GM21737 (cell line): ENCODE data around the gene MAP2.

Source experiments
- ATAC-seq: cut with Tn5 transposase; IDR thresholded peaks from one replicate; pipeline ENCODE4 v1.9.1; 2021; ENCODE audit warnings: mild to moderate bottlenecking, moderate library complexity; ENCODE audit not compliant: unreplicated experiment

The MAP2 gene

DNA sequence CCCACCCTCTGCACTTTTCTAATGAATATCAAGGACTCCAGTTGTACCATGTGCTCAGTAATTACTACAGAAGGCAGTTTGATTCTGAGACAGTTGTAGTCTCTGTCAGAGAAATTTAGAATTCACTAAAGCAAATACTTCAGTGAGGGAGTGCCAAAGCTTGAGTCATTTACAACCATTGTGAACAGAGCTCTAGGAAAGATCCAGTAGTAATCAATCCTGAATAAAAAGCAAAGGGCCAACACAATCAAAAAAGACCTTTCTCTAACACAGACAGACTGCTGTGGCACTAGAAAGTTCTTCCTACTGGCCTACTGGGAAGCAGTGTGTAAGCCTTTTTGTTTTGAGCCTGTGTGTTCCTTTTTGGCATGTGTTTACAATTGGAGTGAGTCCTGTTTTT lies 212.2 kb downstream of the MAP2 start:
- no peak for ATAC-seq

DNA sequence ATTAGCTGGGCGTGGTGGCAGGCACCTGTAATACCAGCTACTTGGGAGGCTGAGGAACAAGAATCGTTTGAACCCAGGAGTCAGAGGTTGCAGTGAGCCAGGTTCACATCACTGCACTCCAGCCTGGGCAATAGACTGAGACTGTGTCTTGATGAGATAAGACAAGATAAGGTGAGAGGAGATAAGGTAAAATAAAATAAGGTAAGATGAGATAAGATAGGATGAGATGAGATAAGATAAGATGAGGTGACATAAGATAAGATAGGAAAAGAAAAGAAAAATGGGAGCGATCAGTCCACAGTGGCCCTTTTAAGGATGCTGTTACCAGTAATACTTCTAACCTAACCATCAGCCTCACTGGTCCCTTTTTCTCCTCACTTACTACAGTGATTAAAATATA lies 213.4 kb downstream of the MAP2 start:
- no peak for ATAC-seq

DNA sequence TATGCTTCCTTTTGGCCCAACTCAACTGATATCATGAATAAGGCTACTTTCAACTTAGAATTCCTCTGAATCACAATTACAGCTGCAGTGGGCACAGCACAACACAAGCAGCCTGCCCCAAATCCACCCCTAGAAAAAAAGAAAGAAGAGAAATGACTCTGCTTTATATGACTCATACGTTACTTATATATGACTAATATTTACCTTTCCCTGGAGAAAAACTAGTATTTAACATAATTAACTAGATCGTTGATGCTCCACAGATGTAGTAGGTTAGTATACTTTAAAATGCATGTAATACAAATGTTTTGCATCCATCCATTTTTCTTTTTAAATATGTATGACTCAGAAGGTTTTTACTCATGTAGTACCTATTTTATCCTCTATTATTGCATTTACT lies 214.5 kb downstream of the MAP2 start:
- no peak for ATAC-seq

DNA sequence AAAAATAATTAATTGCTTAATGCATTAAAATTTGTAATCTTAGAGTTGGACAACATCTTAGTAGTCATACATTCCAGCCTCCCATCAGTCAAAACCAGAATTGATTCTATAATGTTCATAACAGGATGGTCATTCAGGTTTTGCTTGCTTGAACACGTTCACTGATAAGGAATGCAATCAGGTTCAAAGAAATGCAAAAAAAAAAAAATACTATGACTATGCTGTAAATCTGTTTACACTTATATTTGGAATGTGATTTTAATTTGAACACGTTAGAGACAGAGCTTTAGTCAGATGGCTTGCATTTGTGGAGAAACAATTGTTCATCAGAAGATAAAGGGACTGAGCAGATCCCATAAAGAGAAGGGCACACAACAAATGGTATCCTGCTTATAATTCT lies 216.5 kb downstream of the MAP2 start:
- no peak for ATAC-seq

DNA sequence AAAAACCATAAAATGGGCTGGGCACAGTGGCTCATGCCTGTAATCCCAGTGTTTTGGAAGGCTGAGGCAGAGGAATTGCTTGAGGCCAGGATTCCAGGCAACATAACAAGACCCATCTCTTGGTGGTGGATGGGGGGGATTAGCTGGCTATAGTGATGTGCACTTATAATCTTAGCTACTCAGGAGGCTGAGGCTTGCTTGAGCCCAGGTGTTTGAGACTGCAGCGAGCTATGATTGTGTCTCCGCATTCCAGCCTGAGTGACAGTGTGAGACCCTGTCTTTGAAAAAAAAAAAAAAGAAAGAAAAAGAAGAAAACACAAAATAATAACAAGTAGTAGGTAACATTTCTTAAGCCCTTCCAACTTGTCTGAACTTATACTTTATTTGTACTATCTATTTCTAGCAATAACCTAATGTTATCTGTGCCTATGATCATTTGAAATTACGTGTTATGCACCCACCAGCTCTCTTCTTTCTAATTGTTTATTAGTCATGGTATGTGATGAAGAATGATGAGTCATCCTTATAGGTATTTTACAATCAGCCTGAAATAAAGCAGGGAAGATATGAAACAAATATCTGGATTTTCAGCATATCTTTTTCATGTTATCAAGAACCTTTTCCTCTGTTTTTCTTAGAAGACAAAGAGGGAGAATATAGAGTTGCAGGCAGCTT lies 218.4 kb downstream of the MAP2 start:
- ATAC-seq, result no peak

DNA sequence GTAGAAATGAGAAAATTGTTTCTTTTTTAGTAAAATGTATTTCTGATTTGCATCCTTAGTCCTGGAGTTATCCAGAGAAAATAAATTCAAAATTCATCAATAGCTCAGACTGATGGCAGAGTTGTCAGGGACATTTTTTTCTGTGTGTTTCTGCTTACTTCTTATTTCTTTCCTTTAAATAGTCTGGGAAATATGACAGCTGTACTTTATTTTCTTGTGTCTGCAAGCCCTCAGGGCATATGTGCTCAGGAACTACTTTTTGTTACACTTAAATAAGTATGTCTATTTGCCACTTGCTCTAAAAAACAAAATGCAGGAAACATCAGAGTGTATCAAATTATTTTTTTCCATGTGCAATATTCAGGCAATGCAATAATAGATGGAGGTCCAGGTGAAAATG lies 221.0 kb downstream of the MAP2 start:
- no peak for ATAC-seq

DNA sequence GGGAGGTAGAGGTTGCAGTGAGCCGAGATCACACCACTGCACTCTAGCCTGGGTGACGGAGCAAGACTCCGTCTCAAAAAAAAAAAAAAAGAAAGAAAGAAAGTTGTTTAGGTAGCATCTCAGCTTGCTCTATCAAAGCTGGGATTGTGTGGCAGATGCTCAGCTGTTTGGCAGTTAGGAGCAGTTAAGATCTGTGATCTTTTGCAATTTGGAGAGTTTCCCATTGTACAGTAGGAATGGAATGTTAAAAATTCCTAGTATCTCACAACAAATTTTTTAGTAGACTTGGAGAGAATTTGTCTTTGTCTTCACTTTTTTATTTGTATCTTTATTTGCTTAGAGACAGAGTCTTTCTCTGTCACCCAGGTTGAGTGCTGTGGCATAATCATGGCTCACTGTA lies 224.9 kb downstream of the MAP2 start:
- no peak for ATAC-seq

DNA sequence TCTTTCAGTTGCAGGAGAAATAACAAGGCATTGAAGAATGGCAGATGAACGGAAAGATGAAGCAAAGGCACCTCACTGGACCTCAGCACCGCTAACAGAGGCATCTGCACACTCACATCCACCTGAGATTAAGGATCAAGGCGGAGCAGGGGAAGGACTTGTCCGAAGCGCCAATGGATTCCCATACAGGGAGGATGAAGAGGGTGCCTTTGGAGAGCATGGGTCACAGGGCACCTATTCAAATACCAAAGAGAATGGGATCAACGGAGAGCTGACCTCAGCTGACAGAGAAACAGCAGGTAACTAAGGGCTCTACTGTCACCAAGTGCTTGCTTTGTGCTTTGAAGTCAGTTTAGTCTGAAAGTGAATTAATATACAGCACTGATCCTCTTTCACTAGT lies 229.3 kb downstream of the MAP2 start:
- no peak for ATAC-seq

DNA sequence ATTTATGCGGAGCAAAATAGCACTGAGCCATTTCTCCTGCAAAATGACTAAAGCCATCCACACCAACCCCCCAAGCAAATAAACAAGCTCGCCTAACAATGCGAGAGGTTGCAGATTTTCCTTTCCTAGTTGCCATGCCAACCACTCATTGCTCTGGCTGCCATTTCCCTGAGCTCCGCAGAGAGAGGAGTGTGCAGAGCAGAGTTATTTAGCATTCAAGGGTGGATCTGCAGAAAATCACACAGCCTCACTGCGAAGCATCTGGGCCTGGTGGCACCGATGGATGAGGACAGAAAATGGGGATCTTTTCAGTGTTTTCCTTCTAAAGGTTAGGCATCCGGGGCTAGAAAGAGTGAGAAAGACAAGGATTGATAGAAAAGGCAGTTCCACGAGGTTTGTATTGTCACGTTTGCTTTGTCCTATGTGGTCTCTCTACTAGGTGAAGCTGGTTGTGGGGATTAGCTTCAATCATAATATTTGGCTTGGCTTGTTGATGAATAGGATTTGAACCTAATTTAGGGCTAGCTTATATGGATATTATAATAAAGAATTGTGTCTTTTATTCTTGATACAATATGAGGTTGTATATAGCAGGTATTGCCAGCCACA lies 237.5 kb downstream of the MAP2 start:
- no peak for ATAC-seq

DNA sequence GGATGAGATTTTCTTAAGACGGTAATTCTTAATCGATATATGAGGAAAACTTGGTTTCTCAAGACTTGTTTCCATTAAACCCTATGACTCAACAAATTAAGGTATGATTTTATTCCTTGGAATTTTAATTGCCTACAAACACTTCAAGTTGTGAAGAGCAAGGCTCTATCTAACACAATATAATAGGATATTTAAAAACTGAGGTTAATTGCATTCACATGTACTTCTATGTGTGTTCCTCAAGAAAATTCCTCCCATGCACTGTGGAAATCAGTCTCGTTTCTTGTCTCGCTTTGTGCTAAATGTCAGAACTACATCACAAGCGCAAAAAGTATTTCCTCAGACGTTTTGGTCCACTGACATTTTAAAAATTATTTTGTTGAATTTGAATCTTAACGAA lies 238.2 kb downstream of the MAP2 start:
- ATAC-seq, result no peak

DNA sequence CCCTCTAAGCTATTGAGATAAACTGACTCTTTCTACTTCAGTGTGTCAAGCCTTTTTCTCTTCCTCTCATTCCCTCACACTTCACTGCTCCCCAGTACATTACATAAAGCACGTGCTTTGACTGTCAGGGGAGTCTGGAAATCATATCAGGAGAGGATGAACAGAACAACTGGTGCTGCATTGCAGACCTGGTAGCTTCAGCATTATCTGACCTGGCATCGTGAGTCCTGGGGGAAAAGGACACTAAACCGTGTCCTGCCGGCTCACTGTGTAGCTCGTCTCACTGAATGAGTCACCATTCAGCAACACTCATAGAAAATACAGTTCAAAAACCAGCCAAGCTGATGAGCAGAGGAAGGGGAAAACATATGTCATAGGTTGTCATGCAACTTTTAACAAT lies 239.3 kb downstream of the MAP2 start:
- ATAC-seq, result no peak

DNA sequence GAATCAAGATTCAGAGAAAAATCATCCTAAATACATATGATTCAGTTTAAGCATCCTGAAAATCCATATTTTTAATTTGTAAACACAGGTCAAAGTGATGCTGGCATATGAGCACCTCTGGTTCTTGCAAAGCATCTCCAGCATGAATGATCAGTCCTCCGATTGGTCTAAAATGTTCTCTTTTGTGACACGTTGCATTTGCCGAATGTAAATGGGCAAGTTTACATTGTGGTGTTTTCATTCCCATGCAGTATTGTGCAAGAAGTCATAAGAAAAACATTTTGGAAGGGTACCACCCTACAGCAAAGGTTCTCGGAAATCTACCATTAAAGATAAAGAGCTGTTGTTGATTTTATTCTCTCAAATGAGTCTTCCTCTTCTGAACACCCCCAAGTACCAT lies 239.8 kb downstream of the MAP2 start:
- ATAC-seq, result no peak

DNA sequence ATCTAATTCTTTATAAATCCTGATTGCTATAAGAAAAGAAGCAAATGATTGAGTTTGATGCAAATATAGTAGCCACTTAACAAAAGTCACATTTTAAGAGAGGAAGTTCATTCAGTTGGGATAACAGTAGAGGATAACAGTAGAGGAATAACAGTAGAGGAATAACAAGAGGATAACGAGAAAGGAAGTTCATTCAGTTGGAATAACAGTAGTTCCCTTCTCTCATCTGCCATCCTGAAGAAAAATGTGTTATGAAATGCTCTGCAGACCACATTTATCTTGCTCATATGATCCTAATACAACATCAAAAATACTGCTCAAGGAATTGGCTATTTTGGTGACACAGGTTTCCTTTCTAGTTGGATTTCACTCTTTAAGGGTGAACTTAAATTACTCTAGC lies 242.4 kb downstream of the MAP2 start:
- ATAC-seq, result no peak

DNA sequence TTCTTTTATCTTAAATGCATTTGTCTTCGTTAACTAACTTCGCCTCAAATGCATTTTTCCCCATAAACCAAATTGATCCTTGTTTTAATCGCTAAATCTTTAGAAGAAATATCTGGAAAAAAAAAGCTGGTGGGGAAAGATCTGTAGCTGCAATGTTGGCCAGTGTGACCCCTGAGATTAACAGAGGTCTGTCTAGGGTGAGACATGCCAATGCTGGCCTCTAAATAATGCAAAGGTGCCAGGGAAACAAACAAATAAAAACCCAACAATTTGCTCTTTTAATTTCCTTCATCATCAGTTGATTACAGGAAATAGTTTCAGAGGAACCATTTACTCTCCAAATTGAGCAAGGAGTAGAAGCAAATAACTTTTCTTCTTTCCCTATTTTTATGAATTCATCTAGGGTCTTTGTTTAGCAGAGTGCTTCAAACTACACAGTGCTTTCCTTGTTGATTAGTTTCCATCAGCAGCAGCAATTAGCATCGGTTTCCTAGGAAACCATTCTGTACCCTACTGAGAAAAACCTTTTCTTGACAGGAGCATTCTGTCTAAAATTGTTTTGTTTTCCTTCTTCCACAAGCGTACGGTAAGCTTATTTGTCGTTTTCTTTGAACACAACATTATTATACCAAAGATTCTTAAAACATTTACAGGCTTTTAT lies 247.3 kb downstream of the MAP2 start:
- no peak for ATAC-seq

DNA sequence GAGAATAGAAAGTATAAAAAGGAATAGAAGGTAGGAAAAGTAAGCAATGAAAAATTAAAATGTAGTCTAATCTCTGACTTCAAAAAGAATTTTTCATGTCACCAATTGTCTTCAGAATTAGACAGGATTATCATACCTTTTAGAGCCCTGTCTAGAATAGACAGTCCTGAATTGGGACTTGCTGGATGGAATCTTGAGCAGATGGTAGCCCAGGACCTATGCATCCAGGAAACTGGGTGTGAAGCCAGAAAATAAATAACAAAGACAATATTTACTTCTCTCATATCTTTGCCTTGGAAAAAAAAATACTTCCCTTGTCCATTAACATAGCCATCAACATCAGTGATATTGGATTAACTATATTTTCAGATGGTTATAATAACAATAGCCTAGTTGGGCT lies 250.0 kb downstream of the MAP2 start:
- ATAC-seq, result no peak

DNA sequence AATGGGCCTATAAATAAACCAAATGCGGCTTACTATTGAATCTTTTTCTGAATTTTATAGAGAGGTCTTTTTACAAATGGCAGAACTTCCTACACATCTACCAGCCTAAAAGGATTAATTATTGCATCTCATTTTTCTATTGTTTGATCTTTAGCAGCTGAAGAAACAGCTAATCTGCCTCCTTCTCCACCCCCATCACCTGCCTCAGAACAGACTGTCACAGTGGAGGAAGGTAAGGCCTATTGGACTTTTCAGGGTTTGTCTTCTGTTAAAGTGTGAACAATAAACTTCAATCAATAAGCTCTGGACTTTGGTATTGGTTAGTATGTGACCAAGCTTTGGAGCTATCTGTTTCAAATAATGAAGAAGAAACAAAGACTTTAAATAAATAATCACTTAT lies 256.7 kb downstream of the MAP2 start:
- ATAC-seq, result no peak

DNA sequence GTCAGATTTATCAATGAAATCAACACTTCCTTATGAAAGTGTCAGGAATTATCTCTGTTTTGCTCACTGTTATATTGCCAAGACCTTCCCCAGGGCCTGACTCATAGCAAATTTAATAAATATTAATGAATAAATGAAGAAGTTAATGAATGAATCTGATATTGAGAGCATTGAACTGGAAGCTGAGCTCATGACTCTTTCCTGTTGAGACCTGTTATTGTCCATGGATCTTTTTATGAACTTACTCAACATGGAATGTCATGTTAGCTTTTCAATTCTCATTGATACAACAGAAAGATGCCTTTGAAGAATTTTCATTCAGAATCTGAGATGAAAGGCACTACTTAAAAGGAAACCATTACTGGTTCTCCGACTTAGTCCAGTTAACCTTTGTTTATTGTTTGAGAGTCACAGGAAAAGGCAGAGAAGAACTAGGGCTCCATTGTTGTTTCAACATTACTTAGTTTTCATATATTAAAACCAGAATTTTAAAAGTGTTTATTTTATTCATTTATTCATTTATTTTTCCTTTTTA lies 257.4 kb downstream of the MAP2 start:
- ATAC-seq, result no peak

DNA sequence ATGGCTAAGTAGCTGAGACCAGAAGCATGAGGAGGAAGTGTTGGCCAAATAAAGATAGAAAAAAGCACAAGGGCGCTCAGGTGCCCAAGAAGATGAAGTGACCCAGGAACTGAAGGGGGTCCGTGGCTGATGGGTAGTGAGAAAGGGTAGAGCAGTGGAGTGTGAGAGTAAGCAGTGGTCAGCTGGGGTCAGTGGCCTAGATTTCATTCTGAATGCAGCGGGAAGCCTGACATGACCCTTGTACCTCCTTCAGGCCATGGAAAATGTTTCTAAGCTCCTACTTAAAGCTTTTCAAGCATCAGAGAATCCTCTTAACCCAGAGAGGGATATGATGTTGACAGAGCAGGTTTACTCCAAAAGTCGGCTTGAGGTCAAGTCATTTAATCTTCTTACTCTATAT lies 258.8 kb downstream of the MAP2 start:
- no peak for ATAC-seq

DNA sequence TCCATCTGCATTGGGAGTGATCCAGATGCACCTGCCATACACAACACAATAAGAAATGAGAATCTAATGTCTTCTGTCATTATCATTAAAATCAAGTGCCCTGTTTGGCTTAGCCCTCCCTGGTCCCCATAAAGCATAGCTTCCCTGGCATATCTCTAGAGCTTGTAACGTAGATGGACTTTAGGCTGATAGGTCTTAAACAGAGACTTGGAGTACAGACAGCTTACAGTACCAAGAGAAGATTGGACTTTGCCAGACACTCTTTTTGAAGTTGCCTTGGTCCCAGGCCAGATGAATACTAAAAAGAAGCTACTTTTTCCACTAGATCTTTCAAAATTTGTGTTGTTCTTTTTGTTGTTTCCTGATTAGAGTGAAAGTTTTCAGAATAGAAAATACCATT lies 261.5 kb downstream of the MAP2 start:
- ATAC-seq, result no peak

DNA sequence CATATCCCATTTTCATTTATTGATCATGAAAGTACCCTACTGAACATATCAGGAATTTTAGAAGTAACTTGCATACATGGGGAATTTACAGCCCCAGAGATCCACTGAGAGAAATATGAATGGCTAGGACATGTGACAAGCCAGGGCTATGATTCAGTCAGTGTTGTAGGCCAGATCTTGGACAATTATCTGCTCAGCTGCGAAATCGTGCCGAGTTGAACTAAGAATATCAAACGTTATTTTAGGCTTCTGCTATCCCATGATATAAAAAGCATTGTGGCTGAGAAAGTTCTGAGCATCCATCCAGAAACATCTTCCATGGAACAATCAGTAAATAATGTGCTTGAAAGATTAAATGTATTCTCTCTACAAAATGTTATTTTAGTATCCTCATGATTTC lies 262.1 kb downstream of the MAP2 start:
- no peak for ATAC-seq

DNA sequence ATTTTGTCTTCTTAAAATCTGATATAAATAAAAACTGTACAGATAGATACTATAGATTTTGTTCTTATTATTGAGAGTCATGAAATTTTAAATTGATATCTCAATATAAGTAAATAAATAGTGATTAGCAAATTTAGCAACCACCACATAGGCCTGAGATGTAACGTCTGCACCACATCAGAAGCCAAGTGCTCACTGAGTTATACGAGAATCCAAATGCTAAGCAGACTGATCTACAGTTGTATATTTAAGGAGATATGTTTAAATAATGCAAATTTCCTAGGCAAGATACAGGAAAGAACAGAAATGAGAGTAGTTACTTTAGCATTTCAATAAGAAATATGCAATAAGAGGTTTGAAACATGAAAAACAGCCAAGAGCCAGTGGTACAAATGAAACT lies 262.6 kb downstream of the MAP2 start:
- ATAC-seq, result no peak

DNA sequence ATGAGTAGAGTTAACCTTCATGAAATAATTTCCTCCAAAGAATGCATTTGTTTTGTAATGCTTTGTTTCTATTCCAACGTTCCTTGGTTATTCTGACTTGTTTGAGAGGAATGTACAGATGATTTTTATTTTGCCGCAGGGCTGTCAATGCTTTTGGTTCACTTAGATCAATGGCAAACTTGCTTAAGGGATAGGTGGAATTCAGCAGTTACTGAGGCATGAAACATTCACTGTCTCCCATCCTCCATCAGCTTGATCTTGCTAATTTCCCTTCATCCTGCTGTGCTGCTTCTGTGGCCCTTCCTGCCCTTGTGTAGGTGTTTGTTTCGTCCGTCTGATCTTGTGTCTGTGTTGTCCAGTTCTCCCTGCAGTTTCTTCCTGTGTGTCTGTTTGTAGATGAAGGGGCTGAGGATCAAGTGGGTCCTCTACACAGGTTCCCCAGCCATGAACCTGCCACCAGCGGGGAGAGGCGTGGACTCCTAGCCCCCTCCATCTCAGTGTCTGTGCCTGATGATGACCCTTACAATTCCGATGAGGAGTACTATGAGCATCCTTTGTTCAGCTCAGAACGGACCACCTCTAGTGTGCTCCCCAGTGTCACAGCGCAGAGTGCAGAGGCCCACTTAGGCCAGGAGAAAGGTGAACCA lies 263.6 kb downstream of the MAP2 start:
- no peak for ATAC-seq
